ENCODE data around the gene ATAD3B.
"Not testable (repeated sequence)": the region's sequence is repeated elsewhere in the genome, so short reads cannot be mapped to it uniquely, and the experiment has no call there.

ATAD3B gene

DNA sequence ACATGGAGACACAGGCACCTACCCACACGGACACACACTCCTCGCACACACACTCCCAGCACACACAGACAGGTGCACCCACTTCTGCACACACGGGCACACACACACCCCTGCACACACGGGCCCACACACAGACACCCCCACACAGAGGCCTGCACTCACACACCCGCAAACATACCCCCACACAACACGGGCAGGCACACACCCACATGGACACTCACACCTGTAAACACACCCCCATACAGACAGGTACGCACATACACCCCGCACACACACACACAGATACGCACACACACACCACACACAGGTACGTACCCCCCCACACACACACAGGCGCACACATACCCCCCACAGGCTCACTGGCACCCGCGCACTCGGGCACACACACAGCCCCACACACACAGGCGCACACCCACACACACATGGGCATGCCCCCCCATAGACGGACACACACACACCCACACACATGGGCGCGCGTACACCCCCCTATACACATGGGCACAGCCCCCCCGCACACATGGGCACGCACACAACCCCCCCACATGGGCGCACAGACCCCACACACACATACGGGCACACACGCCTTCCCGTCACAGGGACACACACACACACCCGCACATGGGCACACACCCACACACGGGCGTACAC, 46.5 kb downstream of the ATAD3B start:
- DNase-seq, result no peak

DNA sequence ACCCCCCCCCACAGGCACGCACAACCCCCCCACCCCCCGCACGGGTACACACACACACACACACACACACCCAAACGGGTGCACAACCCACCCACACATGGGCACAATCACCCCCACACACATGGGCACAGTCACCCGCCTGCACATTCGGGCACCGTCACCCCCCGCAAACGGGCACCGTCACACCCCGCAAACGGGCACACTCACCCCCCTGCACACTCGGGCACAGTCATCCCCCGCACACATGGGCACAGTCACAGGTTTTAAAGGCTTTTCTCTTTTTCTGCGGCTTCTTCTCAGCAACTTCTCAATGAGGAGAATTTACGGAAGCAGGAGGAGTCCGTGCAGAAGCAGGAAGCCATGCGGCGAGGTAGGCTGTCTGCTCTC, 47.0 kb downstream of the ATAD3B start:
- not testable (repeated sequence) for DNase-seq

DNA sequence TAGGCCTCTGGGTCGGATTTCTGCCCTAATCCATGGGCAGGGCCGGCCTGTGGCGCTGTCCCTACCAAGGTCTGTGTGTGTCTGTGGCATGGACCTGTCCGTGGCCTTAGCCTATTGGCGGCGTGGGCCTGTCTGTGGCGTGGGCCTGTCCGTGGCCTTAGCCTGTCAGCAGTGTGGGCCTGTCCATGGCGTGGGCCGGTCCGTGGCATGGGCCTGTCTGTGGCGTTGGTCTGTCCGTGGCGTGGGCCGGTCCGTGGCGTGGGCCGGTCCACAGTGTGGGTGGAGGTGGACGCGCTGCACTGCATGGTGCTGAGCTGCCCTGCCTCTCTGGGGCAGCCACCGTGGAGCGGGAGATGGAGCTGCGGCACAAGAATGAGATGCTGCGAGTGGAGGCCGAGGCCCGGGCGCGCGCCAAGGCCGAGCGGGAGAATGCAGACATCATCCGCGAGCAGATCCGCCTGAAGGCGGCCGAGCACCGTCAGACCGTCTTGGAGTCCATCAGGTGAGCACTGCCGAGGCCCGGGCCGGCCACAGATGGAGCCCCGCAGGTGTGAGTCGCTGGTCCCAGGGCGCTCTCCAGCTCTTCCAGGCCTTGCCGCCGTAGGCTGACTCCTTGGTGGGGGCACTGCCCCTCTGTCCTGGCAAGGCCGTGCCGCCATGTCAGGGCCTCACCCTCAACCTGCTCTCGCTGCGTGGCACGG, 48.4 kb downstream of the ATAD3B start:
- DNase-seq, result not testable (repeated sequence)

DNA sequence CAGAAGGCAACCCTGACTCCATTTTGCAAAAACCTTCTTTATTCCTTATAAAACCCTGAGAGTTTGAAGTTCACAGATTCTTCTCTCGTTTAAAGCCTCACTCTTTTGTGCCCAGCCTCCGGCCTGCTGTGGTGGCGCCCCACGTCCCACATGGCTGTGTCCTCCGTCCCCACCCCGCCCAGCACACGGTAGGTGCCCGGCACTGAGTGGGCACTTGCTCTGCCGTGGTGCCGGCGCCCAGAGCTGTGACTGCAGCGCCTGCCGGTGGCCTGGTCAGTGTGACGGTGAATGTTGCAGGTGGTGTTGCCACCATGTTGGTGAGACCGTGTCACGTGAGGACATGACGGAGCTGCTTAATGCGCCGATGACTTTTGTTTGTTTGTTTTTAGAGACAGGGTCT, 49.8 kb downstream of the ATAD3B start:
- no peak for DNase-seq

DNA sequence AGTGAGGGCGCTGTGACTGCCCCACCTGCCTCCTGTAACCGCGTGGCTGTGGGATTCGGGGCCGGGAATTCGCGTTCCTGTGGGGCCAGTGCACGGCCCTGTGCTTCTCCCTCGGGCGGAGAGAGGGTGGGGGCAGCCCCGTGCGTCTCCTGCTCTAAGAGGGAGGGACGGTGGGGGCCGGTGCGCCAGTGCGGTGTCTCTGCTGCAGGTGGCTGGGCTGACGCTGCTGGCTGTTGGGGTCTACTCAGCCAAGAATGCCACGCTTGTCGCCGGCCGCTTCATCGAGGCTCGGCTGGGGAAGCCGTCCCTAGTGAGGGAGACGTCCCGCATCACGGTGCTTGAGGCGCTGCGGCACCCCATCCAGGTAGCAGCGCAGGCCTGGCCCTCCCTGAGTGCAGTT, 51.0 kb downstream of the ATAD3B start:
- not testable (repeated sequence) for DNase-seq

DNA sequence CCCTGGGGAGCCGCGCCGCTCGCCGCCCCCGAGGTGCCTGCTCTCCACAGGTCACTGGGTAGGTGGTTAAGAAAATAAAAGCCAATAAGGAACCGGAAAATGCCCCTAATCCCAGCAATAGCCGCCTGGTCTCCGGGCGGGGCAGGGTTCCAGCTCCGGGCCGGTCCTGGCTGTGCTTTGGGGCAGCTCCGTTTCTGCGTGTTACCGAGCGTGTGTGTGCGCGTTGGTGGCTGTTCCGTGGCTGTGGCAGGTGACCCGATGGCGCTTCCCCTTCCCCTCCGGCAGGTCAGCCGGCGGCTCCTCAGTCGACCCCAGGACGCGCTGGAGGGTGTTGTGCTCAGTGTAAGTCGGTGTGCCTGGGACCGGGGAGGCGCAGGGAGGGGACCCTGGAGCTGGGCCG, 51.7 kb downstream of the ATAD3B start:
- DNase-seq, result not testable (repeated sequence)

DNA sequence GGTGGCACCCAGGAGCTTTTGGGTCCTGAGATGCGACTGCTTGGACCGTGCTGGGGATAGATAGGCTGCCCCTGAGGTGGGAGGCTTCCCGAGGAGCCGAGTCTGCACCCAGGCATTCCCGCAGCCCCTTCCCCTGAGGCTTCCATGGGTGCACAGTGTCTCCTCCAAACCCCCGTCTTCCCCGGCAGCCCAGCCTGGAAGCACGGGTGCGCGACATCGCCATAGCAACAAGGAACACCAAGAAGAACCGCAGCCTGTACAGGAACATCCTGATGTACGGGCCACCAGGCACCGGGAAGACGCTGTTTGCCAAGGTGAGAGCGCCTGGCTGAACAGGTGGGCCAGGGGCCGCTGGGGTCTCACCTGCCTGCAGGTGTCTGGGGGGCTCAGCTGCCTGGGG, 52.1 kb downstream of the ATAD3B start:
- DNase-seq, result not testable (repeated sequence)

DNA sequence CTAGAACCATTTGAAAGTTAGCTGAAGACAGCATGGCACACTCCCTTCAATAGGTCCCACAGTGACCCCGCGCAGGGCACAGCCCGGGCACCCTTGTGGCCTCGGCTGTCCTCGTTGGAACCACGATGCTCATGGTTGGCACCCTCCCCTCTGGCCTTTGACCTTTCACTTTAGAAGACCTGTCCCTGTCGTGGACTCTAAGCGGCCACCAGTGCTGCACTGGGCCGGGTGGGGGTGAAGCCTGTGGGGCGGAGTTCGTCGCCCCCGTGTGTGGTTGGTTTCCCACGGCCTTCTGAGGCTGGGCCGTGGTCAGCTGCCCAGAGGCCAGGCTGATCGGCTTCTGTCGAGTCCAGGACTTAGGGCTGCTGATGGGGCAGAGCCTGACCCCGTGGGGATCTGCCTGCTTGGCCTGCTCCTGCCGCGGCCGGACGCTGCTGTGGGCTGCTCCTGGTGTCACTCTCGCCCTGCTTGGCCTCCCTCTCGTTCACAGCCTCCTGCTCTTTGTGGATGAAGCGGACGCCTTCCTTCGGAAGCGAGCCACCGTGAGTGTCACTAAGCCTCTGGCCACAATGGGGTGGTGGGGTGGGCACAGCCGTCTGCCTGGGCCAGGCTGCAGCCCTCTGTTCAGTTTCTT, 53.3 kb downstream of the ATAD3B start:
- not testable (repeated sequence) for DNase-seq

DNA sequence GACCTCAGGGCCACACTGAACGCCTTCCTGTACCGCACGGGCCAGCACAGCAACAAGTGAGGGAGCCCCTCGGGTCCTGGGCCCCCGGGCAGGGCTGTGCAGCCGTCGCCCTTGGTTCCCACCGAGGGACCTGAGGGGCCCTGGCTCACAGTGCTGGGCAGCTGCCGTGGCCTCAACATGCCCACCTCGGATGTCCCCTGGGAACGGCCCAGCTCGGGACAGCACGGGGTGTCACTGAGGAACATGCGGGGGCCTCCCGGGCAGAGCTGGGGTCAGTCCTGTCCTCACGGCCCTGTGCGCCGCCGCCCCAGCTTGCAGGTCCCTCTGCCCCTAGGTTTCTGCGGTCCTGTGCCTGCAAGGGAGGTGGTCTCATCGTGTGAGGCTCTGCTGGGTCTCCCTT, 54.9 kb downstream of the ATAD3B start:
- not testable (repeated sequence) for DNase-seq

DNA sequence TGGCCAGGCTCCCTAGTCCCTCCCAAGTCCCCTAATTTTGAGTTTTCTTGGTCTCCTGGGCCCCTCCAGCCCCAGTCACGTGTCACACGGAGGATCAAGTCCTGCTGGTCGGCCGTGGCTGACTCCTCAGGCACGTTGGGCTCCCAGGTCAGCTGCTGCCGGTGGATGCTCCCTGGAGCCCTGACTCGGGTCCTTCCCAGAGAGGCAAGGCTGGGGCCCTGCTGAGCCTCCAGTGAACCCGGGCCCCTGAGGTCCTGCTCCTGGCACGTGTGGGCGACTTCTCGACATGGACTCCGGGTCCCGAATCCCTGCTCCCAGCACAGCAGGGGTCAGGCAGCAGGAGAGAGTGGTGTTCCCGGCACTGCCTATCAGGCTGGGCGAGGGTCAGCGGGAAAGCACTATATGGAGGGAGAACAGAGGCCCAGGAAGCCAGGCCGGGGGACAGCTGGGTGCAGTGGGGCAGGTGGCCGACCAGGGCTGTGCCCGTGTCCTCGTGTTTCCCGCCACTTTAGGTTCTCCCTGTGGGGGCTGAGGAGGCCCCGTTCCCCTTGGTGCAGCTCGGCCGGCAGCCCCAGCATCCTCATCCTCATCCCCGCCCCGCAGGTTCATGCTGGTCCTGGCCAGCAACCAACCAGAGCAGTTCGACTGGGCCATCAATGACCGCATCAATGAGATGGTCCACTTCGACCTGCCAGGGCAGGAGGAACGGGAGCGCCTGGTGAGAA, 55.7 kb downstream of the ATAD3B start:
- no peak for DNase-seq

DNA sequence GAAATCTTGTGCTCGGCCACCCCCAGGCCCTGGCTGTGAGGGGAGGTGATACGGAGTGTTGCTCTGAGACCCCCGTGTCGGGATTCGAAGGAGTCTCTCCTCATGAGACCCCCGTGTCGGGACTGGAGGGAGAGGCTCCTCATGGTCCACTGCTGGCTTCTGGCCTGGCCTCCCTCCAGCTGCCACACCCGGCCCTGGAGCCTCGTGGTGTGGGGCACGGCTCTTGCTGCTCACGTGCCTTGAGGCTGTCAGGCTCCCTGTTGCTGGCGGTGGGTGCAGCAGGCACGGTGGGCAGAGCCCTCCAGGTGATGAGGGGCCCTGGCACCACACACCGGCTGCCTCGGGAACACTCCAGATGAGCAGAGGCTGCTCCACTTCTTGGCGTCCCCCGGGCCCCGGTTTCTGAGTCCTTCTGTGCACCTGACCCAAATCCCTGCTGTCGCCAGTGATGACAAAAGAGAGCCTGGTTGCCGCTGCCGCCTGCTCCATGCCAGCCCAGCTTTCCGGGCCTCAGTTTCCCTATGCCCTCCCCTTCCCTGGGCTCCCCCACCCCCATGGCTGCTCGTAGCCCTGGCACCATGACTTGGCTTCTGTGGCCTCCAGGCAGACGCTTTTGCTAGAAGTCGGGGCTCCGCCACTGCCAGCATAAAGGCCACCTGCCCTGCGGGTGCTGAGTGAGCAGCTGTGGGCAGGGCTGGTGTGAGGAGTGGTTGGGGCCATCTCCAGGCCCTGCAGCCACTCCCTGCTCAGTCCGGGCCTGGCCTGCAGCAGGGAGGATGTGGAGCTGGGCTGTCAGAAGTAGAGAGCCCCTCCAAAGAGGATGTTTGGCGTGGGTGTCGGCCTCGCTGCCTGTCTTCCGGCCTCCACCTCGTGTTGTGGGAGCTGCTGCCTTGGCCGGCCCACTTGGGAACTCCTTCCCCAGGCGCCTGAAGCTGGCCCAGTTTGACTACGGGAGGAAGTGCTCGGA, 57.0 kb downstream of the ATAD3B start:
- DNase-seq, result no peak

DNA sequence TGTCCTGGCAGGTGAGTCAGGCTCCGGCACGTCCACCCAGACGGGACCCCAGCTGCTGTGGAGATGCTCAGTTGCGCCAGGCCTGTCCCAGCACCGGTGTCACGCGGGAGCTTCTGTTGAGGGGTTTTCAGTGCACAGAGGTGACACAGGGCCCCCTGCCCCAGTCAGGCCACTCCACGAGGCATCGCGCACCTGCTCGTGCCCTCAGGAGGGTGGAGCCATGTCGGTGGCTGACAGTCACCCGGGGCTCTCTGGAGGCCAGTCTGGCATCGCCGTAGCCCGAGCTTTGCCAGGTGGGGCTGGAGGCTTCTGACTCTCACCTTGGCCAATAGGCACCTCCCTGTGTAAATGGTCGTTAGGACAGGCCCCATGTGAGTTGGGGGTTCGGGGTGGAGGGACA, 57.8 kb downstream of the ATAD3B start:
- DNase-seq, result no peak

DNA sequence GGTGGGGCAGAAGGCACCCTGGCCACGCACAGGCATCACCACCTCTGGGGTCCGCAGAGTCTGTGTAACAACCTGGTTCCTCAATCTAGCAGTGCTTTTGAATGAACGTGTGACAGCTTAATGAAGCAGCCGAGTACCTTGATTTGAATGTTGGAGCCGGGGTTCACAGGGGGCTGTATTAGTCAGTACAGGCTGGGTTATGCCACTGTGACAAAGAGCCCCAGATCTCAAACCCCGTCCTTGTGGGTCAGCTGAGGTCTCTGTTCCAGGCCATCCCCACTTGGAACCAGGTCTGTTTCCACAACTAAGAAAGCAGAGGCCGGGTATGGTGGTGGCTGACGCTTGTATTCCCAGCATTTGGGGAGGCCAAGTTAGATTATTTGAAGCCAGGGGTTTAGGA, 58.4 kb downstream of the ATAD3B start:
- no peak for DNase-seq

DNA sequence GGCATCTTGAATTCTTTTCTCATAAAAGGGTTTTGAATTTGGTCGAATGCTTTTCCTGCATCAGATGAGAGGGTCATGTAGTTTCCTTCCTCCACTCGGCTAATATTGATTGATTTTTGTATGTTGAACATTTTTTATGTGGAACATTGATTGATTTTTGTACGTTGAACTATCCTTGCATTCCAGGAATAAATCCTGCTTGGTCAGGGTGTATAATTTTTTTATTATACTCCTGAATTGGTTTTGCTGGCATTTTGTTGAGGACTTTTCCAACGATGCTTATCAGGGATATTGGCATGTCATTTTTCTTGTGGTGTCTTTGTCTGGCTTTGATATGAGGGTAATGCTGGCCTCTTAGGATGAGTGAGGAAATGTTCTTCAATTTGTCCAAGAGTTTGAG, 60.4 kb downstream of the ATAD3B start:
- no peak for DNase-seq

DNA sequence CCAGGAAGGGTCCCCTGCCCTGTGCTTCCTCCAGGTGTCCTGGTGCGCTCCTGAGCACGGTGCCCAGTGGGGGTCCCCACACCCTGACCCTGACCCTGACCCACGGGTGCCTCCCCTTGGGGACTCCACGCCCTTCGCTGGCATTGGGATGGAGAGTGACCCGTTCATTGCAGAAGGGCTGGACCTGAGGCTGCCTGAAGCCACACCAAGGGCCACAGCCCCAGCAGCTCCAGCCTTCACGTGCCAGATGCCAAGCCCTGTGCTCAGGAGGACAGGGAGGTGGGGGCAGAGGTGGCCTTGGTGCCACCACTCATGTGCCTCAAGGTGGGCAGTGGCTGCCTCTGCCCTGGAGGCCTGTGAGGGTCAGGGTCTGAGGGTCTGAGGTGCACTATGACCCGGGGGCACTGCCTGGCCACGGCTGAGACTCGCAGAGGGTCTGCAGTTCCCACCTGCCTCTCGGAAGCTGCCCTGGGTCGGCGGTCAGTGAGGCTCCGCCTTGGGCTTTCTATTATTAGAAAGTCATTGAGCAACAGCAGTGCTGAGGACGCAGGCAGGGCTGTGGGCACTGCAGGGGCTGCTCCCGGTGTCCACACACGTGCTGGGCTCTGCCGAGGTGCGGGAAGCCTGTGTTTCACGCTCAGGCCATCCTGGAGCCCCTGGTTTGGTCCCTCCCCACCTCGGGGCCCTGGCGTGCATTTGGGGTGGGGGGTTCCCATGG, 61.8 kb downstream of the ATAD3B start:
- not testable (repeated sequence) for DNase-seq

DNA sequence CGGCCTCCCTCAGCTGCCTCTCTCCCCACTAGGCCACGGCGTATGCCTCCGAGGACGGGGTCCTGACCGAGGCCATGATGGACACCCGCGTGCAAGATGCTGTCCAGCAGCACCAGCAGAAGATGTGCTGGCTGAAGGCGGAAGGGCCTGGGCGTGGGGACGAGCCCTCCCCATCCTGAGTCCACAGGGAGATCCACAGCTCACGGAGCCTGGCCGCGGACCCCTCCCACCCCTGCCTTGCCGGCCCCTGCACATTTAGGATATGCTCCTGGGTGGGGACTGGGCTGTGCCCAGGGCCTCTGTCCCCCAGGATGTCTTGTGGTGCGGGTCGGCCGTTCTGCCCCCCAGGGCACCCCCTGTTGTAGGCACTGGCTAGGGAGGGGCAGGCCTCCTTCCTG, 62.3 kb downstream of the ATAD3B start:
- not testable (repeated sequence) for DNase-seq

DNA sequence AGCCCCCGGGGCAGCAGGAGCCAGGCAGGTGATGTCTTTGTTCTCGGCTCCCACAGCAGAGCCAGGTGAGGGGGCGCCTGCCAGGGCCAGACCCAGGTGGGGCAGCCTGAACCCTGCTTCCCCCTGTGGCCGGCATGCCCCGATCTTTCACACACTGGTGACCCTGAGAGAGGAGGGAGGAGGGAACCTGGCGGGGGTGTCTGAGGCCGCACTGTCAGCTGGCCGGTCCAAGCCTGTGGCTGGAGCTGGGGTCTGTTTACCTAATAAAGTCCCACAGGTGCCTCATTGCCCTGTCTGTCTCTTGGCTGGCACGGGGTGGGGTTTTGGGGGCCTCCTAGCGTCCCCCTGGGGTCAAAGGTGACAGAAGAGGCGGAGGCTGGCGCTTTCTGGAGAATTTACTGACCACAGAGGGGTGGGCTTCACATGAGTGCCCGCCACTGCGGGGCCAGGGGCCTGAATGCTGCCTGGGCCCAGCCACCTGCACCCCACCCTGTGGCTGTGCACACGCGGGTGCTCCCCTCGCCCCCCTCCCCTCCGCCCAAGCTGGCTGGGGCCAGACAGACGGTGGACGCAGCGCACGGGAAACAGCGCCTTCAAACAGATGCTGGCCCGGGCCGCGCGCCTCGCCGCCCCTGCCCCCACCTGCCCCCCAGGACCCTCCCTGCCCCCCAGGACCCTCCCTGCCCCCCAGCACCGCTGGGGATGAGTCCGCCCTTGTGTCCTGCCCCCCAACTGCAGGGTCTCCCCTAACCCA, 63.0 kb downstream of the ATAD3B start:
- DNase-seq, result no peak

DNA sequence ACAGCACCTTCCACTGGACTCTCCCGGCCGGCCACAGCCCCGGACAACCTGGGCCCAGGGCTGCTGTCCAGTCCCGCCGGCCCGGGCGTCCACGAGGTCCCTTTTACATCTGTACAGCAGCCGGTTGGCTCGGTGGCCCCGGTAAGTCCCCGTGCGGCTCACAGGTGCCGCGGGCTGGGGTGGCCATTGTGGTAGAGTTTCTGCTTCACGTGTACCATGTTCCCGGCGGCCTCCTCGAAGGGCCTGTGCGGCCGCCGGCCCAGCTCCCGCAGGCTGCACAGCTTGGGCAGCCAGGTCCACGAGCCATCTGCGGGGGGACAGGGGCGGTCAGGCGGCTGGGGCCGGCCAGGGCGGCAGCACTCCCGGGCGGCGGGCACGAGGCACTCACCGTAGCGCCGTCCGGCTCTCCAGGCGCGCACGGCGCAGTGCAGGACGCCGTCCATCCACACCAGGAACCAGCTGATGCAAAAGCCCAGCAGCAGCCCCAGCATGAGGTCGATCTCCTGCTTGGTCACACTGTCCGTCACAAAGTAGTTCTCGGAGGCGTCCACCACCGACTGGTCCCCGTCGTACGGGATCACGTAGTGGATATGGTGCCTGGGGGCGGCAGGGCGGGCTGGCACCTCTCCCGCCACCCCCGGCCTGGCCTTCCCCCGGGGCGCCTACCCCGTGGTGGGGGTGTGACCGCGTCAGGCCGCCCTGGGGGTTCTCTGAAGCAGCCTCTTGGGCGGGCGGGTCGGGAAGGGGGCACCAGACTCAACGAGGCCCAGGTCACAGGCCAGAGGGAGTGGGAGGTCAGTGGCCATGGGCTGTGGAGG, 63.8 kb downstream of the ATAD3B start:
- DNase-seq, result no peak

DNA sequence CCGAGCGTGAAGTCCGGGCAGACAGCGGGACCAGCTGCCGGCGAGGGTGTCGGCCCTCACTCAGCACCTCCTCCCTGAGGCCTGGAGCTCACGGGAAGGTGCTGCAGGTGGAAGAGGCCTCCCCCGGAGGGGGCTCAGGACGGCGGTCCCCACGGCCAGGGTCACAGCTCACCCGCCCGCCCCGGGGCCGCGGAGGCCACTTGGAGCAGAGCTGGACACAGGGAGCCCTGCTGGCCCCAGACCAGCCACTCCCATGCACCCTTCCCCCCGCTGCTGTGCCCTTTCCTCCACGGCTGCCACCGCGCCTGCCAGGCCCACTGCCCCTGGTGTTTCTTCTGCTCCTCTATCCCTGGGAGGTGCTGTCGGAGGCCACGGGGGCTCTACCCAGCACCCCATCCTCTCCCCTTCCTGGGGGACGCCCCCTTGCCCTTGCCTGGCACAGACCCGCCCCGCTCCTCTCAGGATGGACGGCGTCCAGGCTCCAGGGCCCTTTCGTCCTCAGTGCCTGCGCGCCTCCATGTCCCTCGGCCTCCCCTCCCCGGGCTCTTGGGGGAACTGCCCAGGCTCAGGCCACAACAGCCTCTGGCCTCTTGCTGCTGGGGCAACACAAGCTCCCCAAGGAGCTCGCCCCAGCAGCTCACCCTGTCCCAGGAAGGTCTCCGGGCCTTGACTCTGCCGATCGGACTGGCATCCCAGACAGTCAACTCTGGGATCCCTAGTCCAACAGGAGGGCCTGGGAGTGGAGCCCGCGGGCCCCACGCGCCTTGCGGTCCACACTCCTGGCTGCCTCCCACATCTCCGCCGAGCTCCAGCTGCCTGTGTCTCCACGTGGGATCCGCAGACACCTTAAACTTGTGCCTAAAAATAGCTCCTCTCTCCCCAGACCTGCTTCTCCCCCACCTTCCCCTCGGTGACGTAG, 64.7 kb downstream of the ATAD3B start:
- no peak for DNase-seq

Data from NCI-H1092 treated with DMSO at 0.1 percent for 48 hours (cell line).